Panc1 (cell line): ENCODE data around the gene AHCYL1. TPM values are rescaled to one million over a fixed set of nuclear protein-coding genes. Genes with fewer than 3 reads are reported as not detected.

Experiments used
- ATAC-seq: fragments of 200-7000 bp; cut with Tn5 transposase; 2 replicates; pipeline ENCODE4 v1.9.1; 2020; ENCODE audit warnings: mild to moderate bottlenecking, moderate library complexity
- BruUV-seq: library from RNA; stranded (reverse); fragments of 400-500 nt; replicated peaks from 2 replicates; lab custom pipeline; 2021; lab: Mats Ljungman, UMichigan
- CTCF ChIA-PET: fragments of 300-600 bp; sonication (Branson Sonifier 250); formaldehyde crosslinking; loops from one replicate; lab custom pipeline; 2022; ENCODE audit warnings: antibody characterized with exemption; lab: Charles Lee
- POLR2A ChIA-PET: fragments of 300-600 bp; sonication (Branson Sonifier 250); formaldehyde crosslinking; loops from one replicate; lab custom pipeline; 2022; ENCODE audit warnings: antibody characterized with exemption; lab: Charles Lee
- DNase-seq: peaks from one replicate; pipeline ENCODE4 v3.0.0-alpha.2; 2010; ENCODE audit warnings: low read depth, low spot score
- H3K27ac ChIP-seq: 2 replicates; pipeline ENCODE4 v1.5.1; 2011; ENCODE audit warnings: mild to moderate bottlenecking, low read length, inconsistent platforms
- H3K27me3 ChIP-seq: fragments of 200-500 bp; sonication (Bioruptor generic); 2 replicates; pipeline ENCODE4 v1.6.0; 2014; ENCODE audit warnings: low read length, inconsistent platforms; ENCODE audit not compliant: control insufficient read depth, insufficient read depth
- H3K36me3 ChIP-seq: fragments of 200-500 bp; sonication (Bioruptor generic); 2 replicates; pipeline ENCODE4 v1.5.1; 2014; ENCODE audit warnings: inconsistent platforms, mild to moderate bottlenecking, low read length, moderate library complexity; ENCODE audit not compliant: control insufficient read depth, insufficient read depth
- H3K4me1 ChIP-seq: 2 replicates; pipeline ENCODE4 v1.5.1; 2011; ENCODE audit warnings: inconsistent platforms, mild to moderate bottlenecking, low read length, moderate library complexity; ENCODE audit not compliant: control insufficient read depth, insufficient read depth
- H3K4me3 ChIP-seq, 2 experiments: 2 replicates each; pipeline ENCODE4 v1.5.1; 2011 to 2012; ENCODE audit warnings: low read depth in 2 of 2, low read length in 2 of 2, mild to moderate bottlenecking in 2 of 2, inconsistent platforms in 1 of 2, moderate library complexity in 1 of 2
- H3K9me3 ChIP-seq: fragments of 200-500 bp; sonication (Bioruptor generic); 2 replicates; pipeline ENCODE4 v1.5.1; 2014; ENCODE audit warnings: low read depth, mild to moderate bottlenecking, inconsistent platforms, low read length, moderate library complexity; ENCODE audit not compliant: control insufficient read depth, insufficient read depth
- CTCF ChIP-seq: fragments of 450-650 bp; IDR thresholded peaks from 2 replicates; pipeline ENCODE4 v1.5.1; 2017; ENCODE audit warnings: mild to moderate bottlenecking
- POLR2AphosphoS5 ChIP-seq: IDR thresholded peaks from 2 replicates; pipeline ENCODE4 v1.6.1; 2012; ENCODE audit warnings: mild to moderate bottlenecking, low read depth, low read length, moderate library complexity
- REST ChIP-seq, 2 experiments: IDR thresholded peaks; 2 replicates each; pipeline ENCODE4 v1.6.1; 2011 to 2012; ENCODE audit warnings: low read depth in 2 of 2, control low read depth in 1 of 2, low read length in 1 of 2, mild to moderate bottlenecking in 1 of 2, moderate library complexity in 1 of 2; ENCODE audit not compliant: insufficient read depth in 1 of 2
- SIN3A ChIP-seq: IDR thresholded peaks from 2 replicates; pipeline ENCODE4 v1.6.1; 2012; ENCODE audit warnings: low read depth, mild to moderate bottlenecking, low read length, moderate library complexity, borderline replicate concordance; ENCODE audit not compliant: insufficient read depth
- TCF7L2 ChIP-seq: IDR thresholded peaks from 2 replicates; pipeline ENCODE4 v1.6.1; 2011; ENCODE audit warnings: mild to moderate bottlenecking, low read depth, low read length, inconsistent platforms
- in situ Hi-C: cut with HindIII; loops from 2 replicates; pipeline ENCODE4 v1.10.0; 2016; ENCODE audit warnings: low sequenced_read_pairs, low pct_unique_long_range_greater_than_20kb
- intact Hi-C: fragments of 100-400 bp; cut with micrococcal nuclease; formaldehyde crosslinking; loops from one replicate; pipeline ENCODE4 v1.10.0; 2022; ENCODE audit not compliant: unreplicated experiment
- total RNA-seq: library from RNA; stranded (reverse); gene quantifications from one replicate; pipeline ENCODE4 v1.2.1, GENCODE V29; 2021; ENCODE audit not compliant: unreplicated experiment

AHCYL1 gene
- total RNA-seq, 1 experiment from 2014 or later, result 174 TPM

- Histone ChIP-seq H3K27me3 (no peaks in the 10 kb centered on the region), H3K4me1 (peaks cover 77% of the 10 kb centered on the region), H3K4me3 (no peak overlapping the region), H3K9me3 (no peaks in the 10 kb centered on the region), H3K36me3 (no peaks in the 10 kb centered on the region; the same call in 1 of the 2 replicates), H3K27ac (peak overlapping the region; percentile 44; the same call in 1 of the 2 replicates)
- TF ChIP-seq CTCF (no peak), REST (IDR thresholded peaks at IDR 0.05; ENCODE audit: insufficient read depth in 1 of 2, low read depth in 2 of 2, low read length in 1 of 2) (no peak), SIN3A (no peak), TCF7L2 (no peak)
- CTCF ChIA-PET, result no interaction called here
- DNase-seq (no peak), ATAC-seq (no peak)
- POLR2A ChIA-PET, result no interaction called here
- no TSS peak for BruUV-seq
- in situ Hi-C loops, result no loop called here
- intact Hi-C loops, result no loop called here
These were observed 18.1 kb downstream of the AHCYL1 start for GRCh38 chr1:110002695-110003094.

DNA sequence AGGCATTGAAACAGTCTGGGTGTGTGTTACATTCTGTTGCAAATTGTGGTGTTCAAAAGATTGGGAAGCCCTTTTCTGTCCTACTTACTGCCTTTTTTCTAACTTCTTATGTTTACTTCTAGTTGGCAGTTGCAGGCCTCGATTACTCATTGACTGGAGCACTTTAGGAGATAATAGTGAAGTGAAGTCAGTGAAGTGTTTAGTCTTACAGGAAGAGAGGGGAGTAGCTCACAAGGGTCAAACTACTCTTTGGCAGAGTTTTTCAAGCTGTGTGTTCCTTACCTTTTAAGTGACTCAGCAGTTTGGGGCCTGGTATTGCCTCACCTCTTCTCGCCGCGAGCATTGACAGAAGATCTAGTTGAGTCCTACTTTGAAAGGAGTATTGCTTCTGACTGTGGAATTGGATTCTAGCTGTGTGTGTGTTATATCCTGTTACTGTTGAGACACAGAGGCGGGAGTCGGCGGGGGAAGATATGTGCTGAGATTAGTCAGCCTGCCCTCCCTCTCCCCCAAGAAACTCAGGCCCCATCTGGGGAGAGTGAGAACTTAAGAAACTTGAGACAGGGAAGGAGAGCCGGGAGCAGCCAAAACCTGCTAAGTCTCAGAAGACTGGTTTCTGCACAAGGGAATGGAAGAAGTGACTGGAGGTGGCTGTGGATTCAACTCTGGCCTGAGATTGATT lies 19.3 kb downstream of the AHCYL1 start:
- peak overlapping the region in 1 of 2 experiments; percentile 22; a peak in 1 of 4 replicates for H3K4me3 ChIP-seq
- TF ChIP-seq POLR2AphosphoS5 (no peak), CTCF (no peak), TCF7L2 (no peak), SIN3A (no peak), REST (IDR thresholded peaks at IDR 0.05; ENCODE audit: insufficient read depth in 1 of 2, low read depth in 2 of 2, low read length in 1 of 2) (no peak)
- POLR2A ChIA-PET, result interaction anchor here (0.5 kb wide), 1 partner anchor 921 kb away, joined by 3 read pairs; no protein-coding TSS in a partner anchor
- intact Hi-C loops, result no loop called here
- in situ Hi-C loops, result no loop called here
- H3K9me3 ChIP-seq, result no peaks in the 10 kb centered on the region
- CTCF ChIA-PET, result interaction anchor here (0.5 kb wide), 1 partner anchor 920 kb away, joined by 3 read pairs; no protein-coding TSS in a partner anchor
- H3K27ac ChIP-seq, result peak overlapping the region; percentile 36
- peak; percentile 87 for ATAC-seq
- no peaks in the 10 kb centered on the region for H3K27me3 ChIP-seq
- peaks cover 3% of the 10 kb centered on the region for H3K36me3 ChIP-seq
- DNase-seq, result no peak
- H3K4me1 ChIP-seq, result peaks cover 75% of the 10 kb centered on the region
- BruUV-seq, result no TSS peak
